Measurements from ENCODE around the gene KDM4B.

DNA sequence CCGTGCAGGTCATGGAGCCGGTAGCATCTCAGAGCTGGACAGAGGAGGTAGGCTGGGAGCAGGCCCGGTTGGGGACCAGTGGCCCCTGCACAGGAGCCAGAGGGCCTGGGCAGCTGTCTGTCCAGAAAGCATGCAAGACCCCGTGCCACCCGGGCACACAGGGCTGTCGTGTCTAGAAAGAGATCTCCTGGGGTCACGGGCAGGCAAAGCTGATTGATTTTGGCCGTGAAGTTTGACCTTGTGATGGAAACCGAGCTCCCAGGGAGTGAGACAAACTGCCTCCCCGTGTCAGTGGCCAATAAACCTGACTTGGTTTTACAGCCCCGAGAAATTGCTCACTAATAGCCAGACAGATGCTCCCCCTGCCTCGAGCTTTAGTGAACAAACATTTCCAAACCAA lies 98.8 kb downstream of the KDM4B start:
- TF ChIP-seq, protein P1, sequence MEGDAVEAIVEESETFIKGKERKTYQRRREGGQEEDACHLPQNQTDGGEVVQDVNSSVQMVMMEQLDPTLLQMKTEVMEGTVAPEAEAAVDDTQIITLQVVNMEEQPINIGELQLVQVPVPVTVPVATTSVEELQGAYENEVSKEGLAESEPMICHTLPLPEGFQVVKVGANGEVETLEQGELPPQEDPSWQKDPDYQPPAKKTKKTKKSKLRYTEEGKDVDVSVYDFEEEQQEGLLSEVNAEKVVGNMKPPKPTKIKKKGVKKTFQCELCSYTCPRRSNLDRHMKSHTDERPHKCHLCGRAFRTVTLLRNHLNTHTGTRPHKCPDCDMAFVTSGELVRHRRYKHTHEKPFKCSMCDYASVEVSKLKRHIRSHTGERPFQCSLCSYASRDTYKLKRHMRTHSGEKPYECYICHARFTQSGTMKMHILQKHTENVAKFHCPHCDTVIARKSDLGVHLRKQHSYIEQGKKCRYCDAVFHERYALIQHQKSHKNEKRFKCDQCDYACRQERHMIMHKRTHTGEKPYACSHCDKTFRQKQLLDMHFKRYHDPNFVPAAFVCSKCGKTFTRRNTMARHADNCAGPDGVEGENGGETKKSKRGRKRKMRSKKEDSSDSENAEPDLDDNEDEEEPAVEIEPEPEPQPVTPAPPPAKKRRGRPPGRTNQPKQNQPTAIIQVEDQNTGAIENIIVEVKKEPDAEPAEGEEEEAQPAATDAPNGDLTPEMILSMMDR (IDR thresholded peaks at IDR 0.05) = no peak
- TF ChIP-seq POLR2A (IDR thresholded peaks at IDR 0.05) (no peak), POLR2AphosphoS5 (IDR thresholded peaks at IDR 0.05) (no peak)

Measured in gastroesophageal sphincter (tissue), 3 donors.